Thyroid gland (tissue), 4 donors: ENCODE measurements around the gene MAPK6.

Experiments
- POLR2A ChIP-seq, 2 donors: fragments of 450-650 bp; IDR thresholded peaks; one replicate each; pipeline ENCODE4 v1.6.1; 2017; ENCODE audit warnings: antibody characterized with exemption in 2 of 2, mild to moderate bottlenecking in 2 of 2, moderate library complexity in 1 of 2
- TF ChIP-seq, protein P1 (sequence below), 6 experiments: fragments of 200-600 bp in 3 of 6; fragments of 450-650 bp in 3 of 6; sonication (generic) in 3 of 6; IDR thresholded peaks; one replicate each; pipeline ENCODE4 v1.5.1; 2016 to 2019; ENCODE audit warnings: antibody characterized with exemption in 6 of 6, mild to moderate bottlenecking in 2 of 6, inconsistent platforms in 1 of 6, moderate library complexity in 1 of 6

- TF ChIP-seq, protein P1, sequence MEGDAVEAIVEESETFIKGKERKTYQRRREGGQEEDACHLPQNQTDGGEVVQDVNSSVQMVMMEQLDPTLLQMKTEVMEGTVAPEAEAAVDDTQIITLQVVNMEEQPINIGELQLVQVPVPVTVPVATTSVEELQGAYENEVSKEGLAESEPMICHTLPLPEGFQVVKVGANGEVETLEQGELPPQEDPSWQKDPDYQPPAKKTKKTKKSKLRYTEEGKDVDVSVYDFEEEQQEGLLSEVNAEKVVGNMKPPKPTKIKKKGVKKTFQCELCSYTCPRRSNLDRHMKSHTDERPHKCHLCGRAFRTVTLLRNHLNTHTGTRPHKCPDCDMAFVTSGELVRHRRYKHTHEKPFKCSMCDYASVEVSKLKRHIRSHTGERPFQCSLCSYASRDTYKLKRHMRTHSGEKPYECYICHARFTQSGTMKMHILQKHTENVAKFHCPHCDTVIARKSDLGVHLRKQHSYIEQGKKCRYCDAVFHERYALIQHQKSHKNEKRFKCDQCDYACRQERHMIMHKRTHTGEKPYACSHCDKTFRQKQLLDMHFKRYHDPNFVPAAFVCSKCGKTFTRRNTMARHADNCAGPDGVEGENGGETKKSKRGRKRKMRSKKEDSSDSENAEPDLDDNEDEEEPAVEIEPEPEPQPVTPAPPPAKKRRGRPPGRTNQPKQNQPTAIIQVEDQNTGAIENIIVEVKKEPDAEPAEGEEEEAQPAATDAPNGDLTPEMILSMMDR (IDR thresholded peaks at IDR 0.05): no peak
- no peak for TF ChIP-seq POLR2A (IDR thresholded peaks at IDR 0.05)
Observed at GRCh38 chr15:52056496-52056895, 37.5 kb downstream of the MAPK6 start.
